GM12873 (cell line): Measurements from ENCODE around the gene SOX2.

Experiments
- CTCF ChIP-seq: IDR thresholded peaks from 2 replicates; pipeline ENCODE4 v1.5.1; 2012; ENCODE audit warnings: low read depth, mild to moderate bottlenecking, moderate library complexity, low read length, control low read depth; ENCODE audit not compliant: insufficient read depth; ENCODE audit errors: missing control alignments

Gene SOX2

GRCh38 chr3:181725131-181725731 is 13.5 kb downstream of the SOX2 start:
- no peak for TF ChIP-seq CTCF

DNA sequence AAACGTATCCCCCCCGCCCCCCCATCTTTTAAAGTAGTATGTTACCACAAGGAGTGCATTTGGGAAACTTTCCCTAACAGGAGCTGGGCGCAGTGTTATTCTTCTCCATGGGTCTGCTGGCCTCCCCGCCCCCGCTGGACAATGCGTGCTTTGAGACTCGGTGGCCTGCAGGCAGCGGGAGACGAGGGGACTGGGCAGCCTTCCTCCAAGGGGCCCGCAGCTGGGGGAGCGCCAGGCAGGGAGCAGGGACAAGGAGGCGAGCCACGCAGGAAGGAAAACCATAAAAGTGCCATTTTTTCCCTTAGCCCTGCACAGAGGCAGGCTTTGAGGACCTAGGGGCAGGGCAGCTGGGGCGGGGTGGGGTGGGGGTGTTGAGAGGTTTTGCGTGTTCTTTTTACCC is 14.1 kb downstream of the SOX2 start:
- TF ChIP-seq CTCF: no peak

- TF ChIP-seq CTCF: no peak
Measured at GRCh38 chr3:181726351-181727330, 14.9 kb downstream of the SOX2 start.

DNA sequence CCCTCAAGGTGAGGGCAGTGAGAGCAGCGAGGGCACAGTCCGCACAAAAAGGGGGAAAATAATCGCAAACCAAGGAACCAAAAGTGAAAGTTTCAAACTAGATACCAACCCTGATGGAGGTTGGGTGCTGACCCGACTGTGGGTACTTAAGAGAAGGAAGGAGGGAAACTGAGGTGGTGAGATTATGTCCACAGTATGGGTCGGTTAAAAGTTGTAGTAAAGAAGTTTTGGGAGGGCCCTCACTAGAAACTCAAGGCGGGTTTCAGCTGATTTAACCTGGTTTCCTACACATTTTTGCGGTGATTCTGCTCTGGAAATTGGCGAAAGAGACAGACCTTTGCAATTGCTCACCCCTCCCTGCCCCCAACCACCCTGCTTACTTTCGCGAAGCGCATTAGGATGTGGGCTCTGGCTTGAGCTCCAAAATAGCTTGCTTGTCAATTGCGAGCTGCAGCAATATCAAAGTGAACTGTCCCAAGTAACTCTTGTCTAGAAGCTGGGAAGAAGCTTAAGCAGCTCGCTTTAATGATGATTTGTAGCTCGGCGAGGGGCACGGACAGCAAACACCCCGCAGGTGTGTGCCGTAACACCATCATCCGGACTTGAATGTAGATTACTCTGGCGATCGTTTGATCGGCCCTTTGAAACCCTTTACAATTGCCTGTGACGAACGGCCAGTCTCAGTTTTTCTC is 15.8 kb downstream of the SOX2 start:
- TF ChIP-seq CTCF: no peak

DNA sequence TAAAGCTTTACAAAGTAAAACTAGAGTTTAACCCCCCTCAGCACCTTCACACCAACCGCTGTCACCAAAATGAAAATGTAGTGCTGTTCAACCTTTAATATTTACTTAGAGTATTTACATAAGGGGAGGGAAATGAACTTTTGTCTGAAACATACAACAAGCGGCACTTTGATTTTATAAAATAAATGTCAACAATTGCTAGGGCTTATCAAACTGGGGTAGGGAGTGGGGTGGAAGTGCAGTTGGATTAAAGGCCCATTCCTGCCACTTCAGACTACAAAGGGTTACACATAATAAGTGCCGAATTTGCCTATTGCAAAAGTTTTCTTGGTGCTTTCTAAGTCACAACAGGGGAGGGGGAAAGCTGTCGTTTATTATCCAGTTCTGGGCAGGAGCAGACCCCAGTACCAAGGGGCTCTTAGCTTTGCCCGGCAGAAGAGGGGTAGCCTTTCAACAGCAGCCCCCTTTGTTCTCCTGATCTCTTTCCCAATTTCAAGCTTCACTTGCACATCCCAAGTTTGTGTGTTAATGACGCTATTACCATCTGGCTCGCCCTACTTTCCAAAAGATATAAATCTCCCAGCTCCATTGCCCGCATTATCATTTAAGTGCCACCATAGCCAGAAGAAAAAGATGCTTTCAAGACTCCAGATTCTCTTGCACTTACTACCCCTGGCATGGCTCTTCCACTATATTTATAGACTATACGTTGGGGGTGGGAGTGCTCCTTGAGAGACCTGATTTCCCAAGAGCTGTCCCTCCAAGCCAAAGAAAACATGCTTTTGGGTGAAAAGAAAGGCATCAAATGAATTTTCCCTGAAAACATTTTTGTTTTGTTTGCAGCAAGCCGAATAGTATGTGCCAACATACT is 17.0 kb downstream of the SOX2 start:
- TF ChIP-seq CTCF: no peak

- TF ChIP-seq CTCF: no peak
Measured at GRCh38 chr3:181729341-181729869, 17.7 kb downstream of the SOX2 start.
